Measurements from ENCODE around the gene TTLL11. TPM values are rescaled to one million over a fixed set of nuclear protein-coding genes. Genes with fewer than 3 reads are reported as not detected.
"Not testable (repeated sequence)": the region's sequence is repeated elsewhere in the genome, so short reads cannot be mapped to it uniquely, and the experiment has no call there.

The TTLL11 gene
- total RNA-seq, 1 experiment from 2014 or later = 7.0 TPM

DNA sequence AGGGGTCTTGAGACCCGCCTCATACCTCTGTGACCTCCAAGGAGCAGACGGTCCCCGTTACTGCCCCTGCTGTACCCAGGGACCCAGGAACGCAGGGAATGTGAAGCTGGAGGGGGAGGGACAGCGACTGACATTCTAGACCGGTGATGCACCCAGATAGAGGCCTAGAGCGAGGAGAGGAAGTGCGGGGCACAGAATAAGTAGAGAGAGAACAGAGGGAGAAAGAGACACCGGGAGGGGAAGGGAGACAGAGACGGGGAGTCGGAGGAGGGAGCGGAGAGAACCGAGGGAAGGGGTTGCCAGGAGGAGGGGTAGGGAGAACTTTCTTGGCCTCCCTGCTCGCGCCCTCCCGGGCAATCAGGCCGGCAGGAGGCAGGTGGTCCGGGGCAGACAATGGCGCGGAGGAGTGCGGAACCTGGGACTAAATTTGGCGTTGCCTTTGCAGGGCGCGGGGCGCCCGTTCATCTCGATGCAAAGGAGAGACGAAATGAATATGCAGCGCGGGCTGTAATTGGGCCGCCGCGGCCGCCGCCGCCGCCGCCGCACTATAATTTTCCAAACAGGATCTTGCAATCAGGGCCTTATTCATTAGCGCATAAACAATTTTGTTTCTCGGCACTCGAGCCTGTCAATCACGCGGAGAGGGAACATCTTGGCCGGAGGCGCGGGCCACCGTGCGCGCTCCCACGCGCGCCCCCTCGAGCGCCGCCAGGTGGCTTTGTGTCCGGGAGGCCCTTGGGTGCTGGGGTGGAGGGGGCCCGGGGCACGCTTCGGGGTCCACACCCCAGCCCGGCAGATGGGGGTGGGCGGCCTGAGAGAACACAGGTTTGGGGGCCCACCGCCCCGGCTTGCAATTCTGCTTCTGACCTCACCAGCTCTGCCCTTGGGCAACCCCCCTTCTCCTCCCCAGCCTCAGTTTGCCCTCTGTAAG is 33.5 kb upstream of the TTLL11 start:
- peak; percentile 40 for DNase-seq (ENCODE audit: low spot score)
- in situ Hi-C loops (cut with HindIII; ENCODE audit: low sequenced_read_pairs) = no loop called here

DNA sequence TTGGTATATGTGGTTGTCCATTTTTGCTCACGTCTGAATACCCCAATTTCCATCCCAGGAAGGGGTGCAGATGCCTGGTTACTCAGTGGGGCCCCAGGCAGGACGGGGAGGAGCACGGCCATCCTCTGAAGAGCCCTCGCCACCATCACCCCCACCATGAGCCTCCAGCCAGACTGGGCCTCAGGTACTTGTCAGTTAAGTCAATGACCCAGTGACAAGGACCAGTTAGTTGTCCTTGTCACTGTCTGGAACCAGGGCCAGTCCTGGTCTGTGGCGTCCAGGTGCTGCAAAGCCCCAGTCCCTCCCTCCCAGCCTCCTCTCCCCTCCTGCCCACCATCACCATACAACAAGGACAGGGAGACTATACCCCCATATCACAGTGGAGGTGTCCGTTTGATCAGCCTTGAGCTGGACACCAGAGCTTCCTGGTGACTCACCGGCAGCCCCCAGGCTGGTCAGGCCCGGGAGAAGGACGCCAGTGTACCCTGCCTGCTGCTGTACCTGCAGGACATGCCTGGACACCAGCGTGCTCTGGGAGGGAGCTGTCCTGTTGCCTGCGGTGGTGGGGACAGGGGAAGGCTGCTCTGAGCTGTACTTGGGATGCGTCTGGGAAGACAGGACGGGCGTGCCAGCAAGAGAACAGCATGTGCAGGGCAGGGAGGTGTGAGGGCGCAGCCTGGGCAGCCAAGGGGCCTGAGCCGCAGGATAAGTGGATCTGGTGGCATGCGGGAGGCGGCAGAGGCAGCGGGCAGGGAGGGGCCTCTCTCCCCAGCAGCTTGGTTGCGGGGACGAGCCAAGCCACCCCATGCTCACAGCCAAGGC is 32.6 kb upstream of the TTLL11 start:
- in situ Hi-C loops (cut with HindIII; ENCODE audit: low sequenced_read_pairs) = no loop called here
- no peak for DNase-seq (ENCODE audit: low spot score)

DNA sequence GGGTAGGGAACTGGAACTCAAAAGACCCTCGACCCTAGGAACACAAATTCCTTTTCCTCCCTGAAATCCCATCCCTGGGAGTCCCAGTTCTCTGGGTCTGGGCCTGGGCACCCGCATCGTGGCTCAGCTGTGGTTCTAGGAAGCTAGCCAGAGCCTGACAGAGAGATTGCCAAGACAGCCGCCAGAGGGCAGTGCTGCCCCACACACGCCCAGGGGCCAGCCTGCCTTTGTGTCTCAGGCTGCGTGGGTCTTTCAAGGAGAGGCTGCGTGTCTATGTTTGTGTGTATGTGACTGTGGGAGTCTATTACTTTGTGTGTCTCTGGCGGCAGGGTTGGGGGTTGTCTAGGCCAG is 32.0 kb upstream of the TTLL11 start:
- in situ Hi-C loops (cut with HindIII; ENCODE audit: low sequenced_read_pairs) = no loop called here
- DNase-seq (ENCODE audit: low spot score) = peak; percentile 87

DNA sequence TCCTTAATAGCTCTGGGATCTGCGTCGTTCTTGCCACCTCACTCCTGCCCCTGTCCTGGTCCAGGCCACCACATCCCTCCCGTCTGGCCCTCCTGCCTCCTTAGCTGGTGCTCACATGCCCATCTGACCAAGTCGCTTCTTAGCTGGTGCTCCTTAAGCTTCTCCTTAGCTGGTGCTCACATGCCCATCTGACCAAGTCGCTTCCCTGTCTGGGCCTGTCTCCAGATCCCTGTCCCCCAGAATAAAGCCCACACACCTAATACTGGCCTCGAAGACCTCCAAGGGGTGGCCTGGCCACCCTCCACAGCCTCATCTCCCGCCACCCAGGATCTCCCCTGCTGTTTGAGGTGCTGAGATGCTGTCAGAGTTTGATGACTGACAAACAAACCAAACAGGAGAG is 31.4 kb upstream of the TTLL11 start:
- in situ Hi-C loops (cut with HindIII; ENCODE audit: low sequenced_read_pairs) = no loop called here
- DNase-seq (ENCODE audit: low spot score) = no peak

DNA sequence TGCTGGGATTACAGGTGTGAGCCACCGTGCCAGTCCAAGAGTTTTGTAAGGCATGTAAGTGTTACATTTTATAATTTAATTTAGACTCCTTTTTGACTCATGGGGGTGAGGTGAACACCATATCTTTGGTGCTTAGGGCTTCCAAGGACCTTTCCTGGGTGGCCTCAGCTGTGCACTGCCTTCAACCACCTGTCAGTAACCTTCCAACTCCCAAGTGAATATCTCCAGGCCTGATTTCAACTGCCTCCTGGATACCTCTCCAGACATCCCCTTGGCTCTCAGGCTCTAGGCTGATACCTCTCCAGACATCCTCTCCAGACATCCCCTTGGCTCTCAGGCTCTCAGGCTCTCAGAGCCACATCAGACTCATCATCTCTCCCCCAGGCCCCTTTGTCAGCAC is 30.9 kb upstream of the TTLL11 start:
- in situ Hi-C loops (cut with HindIII; ENCODE audit: low sequenced_read_pairs) = no loop called here
- no peak for DNase-seq (ENCODE audit: low spot score)

DNA sequence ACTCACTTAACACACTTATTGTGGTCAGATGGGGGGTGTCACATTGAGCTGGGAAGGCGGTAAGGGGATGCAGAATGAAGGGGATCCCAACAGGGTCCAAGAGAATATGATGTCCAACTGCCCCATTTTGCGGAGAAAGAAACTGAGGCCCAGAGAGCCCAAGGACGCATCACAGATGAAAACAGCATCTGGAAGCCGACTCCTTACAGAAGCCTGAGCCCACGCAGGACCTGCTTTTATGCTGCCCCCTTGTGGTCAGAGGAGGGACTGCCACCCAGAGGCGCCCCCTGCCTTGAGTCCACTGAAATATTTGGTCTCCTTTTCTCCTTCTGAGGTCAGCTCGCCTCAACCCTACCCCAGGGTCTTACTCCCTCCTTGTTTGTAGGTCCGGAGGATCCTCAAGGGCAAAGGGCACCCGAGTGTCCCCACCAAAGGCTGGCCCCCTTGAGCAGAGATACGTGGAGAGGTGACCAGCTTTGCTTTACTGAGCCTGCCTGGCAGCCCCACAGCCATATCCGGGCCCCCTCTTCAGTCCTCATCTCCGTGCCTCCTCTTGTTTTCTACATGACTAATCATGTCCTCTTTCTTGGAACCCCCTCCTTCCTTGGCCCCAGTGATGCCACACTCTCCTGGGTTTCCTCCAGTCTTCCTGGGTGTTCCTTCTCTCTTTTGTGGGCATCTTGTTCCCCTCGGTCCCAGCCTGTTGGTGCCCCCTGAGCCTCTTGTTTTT is 30.0 kb upstream of the TTLL11 start:
- in situ Hi-C loops (cut with HindIII; ENCODE audit: low sequenced_read_pairs) = no loop called here

DNA sequence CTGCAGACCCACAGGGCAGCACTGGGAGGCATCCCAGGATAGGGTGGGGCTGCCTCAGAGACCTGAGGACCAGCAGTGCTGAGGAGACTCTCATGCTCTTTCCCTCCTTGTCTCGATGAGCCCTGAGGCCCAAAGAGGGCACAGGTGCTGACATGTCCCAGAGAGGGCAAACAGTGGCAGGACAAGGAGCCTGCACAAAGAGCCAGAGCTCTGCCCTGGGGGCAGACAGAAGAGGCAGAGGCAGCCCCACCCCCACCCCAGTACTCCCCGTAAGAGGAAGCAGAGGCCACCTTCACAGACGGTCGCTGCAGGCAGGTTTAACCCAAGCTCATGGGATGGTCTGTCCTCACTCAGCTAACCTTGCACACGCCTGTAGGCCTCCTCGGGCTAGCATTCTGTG is 29.4 kb upstream of the TTLL11 start:
- no peak for DNase-seq (ENCODE audit: low spot score)
- in situ Hi-C loops (cut with HindIII; ENCODE audit: low sequenced_read_pairs) = no loop called here

More for the DNA sequence above, 30.0 kb upstream of the TTLL11 start:
- DNase-seq (ENCODE audit: low spot score) = peak; percentile 59

DNA sequence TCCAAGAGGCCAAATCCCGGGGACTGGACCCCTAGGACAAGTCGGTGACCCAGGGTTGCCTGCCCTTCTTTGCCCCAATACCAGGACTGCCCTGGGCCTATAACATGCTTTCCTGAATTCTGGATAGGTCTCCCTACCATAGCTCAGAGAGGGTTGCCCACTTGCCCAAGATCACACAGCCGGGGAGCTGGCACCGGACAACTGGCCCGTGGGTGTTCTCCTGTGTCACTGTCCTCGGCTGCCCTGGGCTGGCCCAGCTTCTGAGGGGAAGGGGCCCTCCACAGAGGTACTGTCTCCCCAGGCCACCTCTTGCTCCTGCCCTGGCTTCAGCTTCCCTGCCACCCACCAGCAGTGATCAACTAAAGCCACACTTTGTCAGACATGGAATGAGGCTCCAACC is 28.8 kb upstream of the TTLL11 start:
- no peak for DNase-seq (ENCODE audit: low spot score)
- in situ Hi-C loops (cut with HindIII; ENCODE audit: low sequenced_read_pairs) = no loop called here

DNA sequence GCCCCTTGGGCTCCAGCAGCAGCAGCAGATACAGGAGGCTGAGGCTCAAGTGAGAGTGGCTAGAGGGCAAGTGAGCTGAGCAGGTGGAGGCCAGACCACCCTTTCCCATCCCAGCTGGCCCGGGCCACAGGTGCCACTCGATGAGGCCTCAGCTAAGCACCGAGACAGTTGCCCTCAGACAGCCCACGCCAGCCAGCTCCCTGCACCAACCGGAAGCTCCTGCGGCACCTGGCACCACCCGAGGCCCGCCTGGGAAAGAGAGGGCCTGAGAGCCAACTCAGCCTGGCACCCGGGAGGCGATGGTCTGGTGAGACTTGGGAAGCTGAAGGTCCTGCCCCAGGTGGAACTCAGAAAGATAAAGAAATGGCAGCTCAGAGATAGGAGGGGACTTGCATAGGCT is 28.3 kb upstream of the TTLL11 start:
- in situ Hi-C loops (cut with HindIII; ENCODE audit: low sequenced_read_pairs) = no loop called here
- no peak for DNase-seq (ENCODE audit: low spot score)

DNA sequence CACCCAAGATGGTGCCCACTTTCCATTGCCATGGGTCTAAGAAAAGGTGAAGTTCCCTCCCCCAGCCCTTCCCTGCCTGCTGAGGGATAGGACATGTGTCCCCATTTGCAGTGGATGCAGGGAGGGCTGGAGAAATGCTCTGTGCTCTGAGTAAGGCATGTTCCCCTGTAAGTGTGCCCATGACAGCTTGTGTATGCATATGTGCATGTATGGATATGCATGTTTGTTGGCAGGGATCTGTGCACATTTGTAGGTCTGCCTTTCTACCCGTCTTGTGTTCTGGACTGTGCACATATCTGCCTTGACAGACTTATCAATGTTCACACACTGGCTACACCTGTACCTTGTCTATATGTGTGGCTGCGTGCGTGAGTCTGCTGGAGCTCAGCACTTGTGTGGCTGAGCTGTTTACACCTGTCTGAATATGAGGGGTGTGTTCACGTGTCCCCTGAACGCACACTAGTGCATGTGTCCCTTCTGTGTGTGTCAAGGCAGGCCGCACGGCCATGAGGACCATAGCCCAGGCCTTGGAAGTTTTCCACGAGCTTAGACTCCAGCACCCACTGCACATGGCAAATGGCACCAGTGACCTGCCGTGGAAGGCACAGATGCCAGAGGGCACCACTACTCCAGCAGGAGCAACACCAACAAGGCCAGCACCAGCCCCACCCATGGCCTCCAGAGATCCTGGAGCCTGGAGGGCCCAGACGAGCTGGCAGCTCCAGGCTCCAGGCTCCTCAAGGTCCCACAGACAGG is 27.4 kb upstream of the TTLL11 start:
- in situ Hi-C loops (cut with HindIII; ENCODE audit: low sequenced_read_pairs) = no loop called here
- DNase-seq (ENCODE audit: low spot score) = no peak

DNA sequence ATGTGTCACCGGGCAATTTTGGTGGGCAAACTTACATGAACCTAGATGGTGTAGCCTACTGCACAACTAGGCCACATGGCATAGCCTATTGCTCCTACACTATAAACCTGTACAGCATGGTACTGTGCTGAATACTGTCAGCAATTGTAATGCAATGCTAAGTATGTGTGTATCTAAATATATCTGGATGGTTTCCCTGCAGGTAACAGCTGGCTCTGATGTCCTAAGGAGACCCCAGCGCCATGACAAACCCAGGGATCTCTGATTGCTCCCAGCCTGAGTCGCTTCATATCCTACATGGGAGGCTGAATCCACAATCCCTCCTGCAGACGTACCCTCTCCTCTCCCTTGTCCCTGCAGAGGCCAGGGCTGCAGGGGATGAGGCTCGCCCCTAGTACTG is 26.6 kb upstream of the TTLL11 start:
- no peak for DNase-seq (ENCODE audit: low spot score)
- in situ Hi-C loops (cut with HindIII; ENCODE audit: low sequenced_read_pairs) = no loop called here

DNA sequence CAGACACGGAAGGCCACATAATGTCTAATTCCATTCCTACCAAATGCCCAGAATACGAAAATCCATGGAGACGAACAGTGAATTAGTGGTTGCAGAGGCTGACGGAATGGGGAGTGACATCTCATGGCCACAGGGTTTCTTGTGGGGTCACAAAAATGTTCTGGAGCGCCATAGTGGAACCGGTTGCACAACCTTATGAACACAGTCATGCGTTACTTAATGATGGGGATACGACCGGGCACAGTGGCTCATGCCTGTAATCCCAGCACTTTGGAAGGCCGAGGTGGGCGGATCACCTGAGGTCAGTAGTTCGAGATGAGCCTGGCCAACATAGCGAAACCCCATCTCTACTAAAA is 26.0 kb upstream of the TTLL11 start:
- no peak for DNase-seq (ENCODE audit: low spot score)
- in situ Hi-C loops (cut with HindIII; ENCODE audit: low sequenced_read_pairs) = no loop called here

DNA sequence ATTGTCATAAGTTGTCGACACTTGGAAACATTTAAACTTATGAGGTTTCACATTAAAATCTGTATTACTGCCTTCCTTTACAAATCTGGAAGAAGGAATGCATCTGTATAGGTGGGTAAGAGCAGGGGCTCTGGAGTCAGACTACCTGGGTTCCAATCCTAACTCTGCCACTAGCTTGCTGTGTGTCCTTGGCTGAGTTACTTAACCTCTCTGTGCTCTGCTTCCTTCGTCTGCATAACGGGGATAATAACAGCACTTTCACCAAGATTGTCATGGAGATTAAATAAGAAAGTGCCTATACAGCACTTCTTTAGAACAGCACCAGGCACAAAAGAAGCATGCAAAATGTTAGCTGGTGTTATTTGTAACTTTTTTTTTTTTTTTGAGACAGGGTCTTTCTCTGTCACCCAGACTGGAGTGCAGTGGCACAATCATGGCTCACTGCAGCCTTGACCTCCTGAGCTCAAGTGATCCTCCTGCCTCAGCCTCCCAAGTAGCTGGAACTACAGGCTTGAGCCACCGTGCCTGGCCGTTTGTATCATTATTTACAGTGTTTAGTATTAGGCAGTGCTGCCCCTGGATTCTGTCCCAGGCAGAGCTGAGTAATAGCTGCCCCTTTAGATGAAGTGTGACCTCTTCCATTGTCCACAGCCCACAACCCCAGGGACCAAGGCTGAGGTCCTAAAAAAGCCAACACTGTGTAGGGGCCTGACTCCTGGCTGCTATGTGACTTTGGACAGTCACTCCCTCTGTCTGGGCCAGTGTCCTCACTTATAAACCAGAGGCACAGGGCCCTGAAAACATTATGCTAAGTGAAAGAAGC is 25.4 kb upstream of the TTLL11 start:
- in situ Hi-C loops (cut with HindIII; ENCODE audit: low sequenced_read_pairs) = no loop called here

DNA sequence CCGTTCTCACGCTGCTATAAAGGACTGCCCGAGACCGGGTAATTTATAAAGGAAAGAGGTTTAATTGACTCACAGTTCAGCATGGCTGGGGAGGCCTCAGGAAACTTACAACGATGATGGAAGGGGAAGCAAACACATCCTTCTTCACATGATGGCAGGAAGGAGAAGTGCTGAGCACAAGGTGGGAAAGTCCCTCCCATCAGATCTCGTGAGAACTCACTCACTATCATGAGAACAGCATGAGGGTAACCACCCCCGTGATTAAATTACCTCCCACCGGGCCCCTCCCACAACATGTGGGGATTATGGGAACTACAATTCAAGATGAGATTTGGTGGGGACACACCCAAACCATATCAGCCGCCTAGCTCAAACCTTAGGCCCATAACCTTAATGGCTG is 24.1 kb upstream of the TTLL11 start:
- in situ Hi-C loops (cut with HindIII; ENCODE audit: low sequenced_read_pairs); DNase-seq (ENCODE audit: low spot score): not testable (repeated sequence)

More for the DNA sequence above, 25.4 kb upstream of the TTLL11 start:
- no peak for DNase-seq (ENCODE audit: low spot score)

DNA sequence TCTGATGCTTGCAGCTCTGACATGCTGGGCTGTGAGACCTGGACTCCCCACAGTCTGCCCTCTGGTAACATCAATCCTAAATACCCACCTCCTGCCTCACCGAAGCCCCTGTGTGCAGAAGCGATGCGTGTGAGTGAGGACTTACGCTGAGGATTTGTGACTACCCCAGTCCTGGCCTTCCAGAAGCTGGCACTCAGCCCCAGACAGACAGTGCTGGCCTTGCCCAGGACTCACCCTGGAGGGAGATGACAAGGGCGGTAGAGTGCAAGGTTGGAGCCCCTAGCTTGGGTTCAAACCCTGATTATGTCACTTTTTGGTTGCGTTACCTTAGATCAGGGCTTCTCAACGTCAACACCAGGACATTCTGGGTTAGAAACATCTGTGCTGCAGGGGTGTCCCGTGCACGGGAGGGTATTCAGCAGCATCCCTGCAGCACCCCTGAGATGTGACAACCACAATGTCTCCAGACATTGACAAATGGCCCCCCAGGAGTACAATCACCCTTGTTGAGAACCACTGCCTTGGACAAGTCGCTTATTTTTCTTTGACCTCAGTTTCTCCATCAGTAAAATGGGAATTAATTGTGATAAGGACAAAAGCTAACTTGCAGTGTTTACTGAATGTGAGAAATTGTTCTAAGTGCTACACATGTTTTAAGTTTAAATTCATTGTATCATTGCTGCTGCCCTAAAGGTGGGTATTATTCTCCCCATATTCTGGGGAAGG is 23.5 kb upstream of the TTLL11 start:
- DNase-seq (ENCODE audit: low spot score) = no peak
- in situ Hi-C loops (cut with HindIII; ENCODE audit: low sequenced_read_pairs) = no loop called here

DNA sequence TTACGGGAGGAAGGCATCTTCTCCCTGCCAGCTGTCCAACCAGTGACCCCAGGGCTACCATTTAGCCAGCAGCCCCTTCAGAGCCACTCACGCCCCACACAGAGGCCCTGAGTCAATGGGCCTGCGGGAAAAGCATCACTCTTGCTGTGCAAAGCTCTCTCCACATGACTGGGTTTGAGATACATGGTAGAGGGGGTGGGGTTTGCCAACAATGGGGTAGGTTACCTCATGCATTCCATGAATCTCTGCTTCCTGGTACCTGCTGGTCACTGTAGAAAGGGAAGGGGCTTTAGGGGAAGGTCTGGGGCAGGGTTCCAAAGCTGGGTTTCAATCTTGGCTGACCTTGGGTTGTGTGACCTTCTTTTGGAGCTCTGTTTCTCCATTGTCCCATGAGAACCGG is 22.9 kb upstream of the TTLL11 start:
- DNase-seq (ENCODE audit: low spot score) = no peak
- in situ Hi-C loops (cut with HindIII; ENCODE audit: low sequenced_read_pairs) = no loop called here

DNA sequence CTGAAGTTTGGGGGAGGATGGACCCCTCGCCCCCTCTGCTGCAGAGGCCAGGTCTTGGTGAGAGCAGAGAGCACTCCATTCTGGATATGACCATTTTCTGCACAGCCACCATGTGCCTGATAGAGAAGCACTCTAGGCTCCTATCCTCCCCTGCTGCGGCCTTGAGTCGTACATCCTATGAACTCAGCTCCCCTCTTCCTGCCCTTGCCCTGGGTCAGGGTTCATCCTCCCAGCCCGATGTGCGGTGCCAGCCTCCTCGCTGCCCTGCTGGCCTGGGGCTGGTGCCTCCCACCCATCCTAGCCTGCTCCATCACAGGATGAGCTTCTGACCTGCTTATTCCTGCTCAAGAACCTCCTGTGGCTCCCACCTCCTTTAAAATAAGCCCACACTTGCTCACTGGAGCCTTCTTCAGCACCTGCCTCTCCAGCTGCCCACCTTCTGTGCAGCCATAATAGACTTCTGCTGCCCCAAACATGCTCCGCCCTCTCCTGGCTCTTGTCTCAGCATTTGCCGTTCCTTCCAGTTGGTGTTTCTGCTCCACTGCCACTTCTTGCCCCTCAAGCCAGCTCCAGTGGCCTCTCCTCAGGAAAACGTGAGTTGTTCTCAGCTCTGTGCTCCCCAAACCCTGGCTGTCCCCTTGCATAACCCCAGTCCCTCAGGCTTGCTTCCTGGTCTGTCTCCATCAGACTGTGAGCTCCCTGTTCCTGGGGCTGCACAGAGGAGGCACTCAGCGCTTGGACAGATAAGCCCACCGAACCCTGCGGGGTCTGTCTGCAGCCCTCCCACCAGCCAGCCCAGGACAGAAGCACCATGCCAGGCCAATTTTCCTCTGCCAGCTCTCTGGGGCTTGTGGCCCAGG is 22.3 kb upstream of the TTLL11 start:
- in situ Hi-C loops (cut with HindIII; ENCODE audit: low sequenced_read_pairs) = no loop called here
- DNase-seq (ENCODE audit: low spot score) = no peak
